SK-N-SH (cell line): ENCODE results near the gene CCDC71. TPM values are rescaled to one million over a fixed set of nuclear protein-coding genes. Genes with fewer than 3 reads are reported as not detected.

Experiments used
- CTCF ChIA-PET: fragments of 300-600, 350-600 bp; formaldehyde crosslinking; extraction: SDS; loops from one replicate; lab custom pipeline; 2021; lab: Yijun Ruan, JAX
- POLR2A ChIA-PET: fragments of 350-600 bp; sonication (Branson Sonifier 250); formaldehyde crosslinking; extraction: SDS; loops from one replicate; lab custom pipeline; 2020; ENCODE audit warnings: antibody characterized with exemption, inconsistent platforms; lab: Yijun Ruan, JAX
- DNase-seq: peaks from one replicate; pipeline ENCODE4 v3.0.0; 2012
- H2AFZ ChIP-seq: fragments of 200-600 bp; sonication (generic); 2 replicates; pipeline ENCODE4 v1.8.1; 2016; ENCODE audit warnings: antibody characterized with exemption, mild to moderate bottlenecking, low read depth
- H3F3A ChIP-seq: fragments of 200-600 bp; sonication (generic); replicated peaks from 2 replicates; pipeline ENCODE3; 2016; ENCODE audit warnings: antibody characterized with exemption, mild to moderate bottlenecking; ENCODE audit not compliant: insufficient read depth
- H3K27ac ChIP-seq, 2 experiments: fragments of 200-500 bp in 1 of 2; fragments of 200-600 bp in 1 of 2; sonication (Bioruptor generic) in 1 of 2; sonication (generic), shearing (Covaris generic) in 1 of 2; 2 replicates each; pipeline versions ENCODE4 v1.5.1 to v1.6.1; 2014 to 2016; ENCODE audit warnings: low read depth in 2 of 2, inconsistent platforms in 1 of 2, low read length in 1 of 2, mild to moderate bottlenecking in 1 of 2, mixed read lengths in 1 of 2
- H3K27me3 ChIP-seq: fragments of 200-600 bp; sonication (generic), shearing (Covaris generic); 2 replicates; pipeline ENCODE4 v1.6.1; 2016; ENCODE audit warnings: mixed run types; ENCODE audit not compliant: insufficient read depth
- H3K36me3 ChIP-seq, 2 experiments: fragments of 200-500 bp in 1 of 2; fragments of 200-600 bp in 1 of 2; sonication (Bioruptor generic) in 1 of 2; sonication (generic) in 1 of 2; replicated peaks in 1 of 2; 2 replicates each; pipeline versions ENCODE3 to v1.5.1; 2014 to 2016; ENCODE audit warnings: low read length in 1 of 2, mild to moderate bottlenecking in 1 of 2; ENCODE audit not compliant: insufficient read depth in 2 of 2, control insufficient read depth in 1 of 2
- H3K4me1 ChIP-seq, 2 experiments: fragments of 200-500 bp in 1 of 2; fragments of 200-600 bp in 1 of 2; sonication (Bioruptor generic) in 1 of 2; sonication (generic), shearing (Covaris generic) in 1 of 2; 2 replicates each; pipeline versions ENCODE4 v1.5.1 to v1.6.1; 2014 to 2016; ENCODE audit warnings: low read depth in 1 of 2, low read length in 1 of 2, mixed run types in 1 of 2; ENCODE audit not compliant: insufficient read depth in 2 of 2, control insufficient read depth in 1 of 2
- H3K4me2 ChIP-seq: fragments of 200-600 bp; sonication (generic), shearing (Covaris generic); 2 replicates; pipeline ENCODE4 v1.6.1; 2017; ENCODE audit warnings: mixed run types
- H3K4me3 ChIP-seq, 2 experiments: fragments of 200-500 bp in 1 of 2; fragments of 200-600 bp in 1 of 2; sonication (Bioruptor generic) in 1 of 2; sonication (generic), shearing (Covaris generic) in 1 of 2; 2 replicates each; pipeline versions ENCODE4 v1.5.1 to v1.8.1; 2014 to 2016; ENCODE audit warnings: low read depth in 2 of 2, inconsistent platforms in 1 of 2, low read length in 1 of 2, mild to moderate bottlenecking in 1 of 2, mixed read lengths in 1 of 2, moderate library complexity in 1 of 2
- H3K79me2 ChIP-seq: fragments of 200-600 bp; sonication (generic); 2 replicates; pipeline ENCODE4 v1.8.1; 2017; ENCODE audit warnings: mild to moderate bottlenecking; ENCODE audit not compliant: insufficient read depth
- H3K9ac ChIP-seq: fragments of 200-600 bp; sonication (generic); 2 replicates; pipeline ENCODE4 v1.6.1; 2017; ENCODE audit warnings: mixed run types
- H3K9me2 ChIP-seq: fragments of 200-600 bp; sonication (generic); 2 replicates; pipeline ENCODE4 v1.6.1; 2017; ENCODE audit warnings: mixed run types
- H3K9me3 ChIP-seq: fragments of 200-600 bp; sonication (generic); 2 replicates; pipeline ENCODE4 v1.6.1; 2017; ENCODE audit warnings: mixed run types, mild to moderate bottlenecking, moderate library complexity
- H4K20me1 ChIP-seq: fragments of 200-600 bp; sonication (generic); 2 replicates; pipeline ENCODE4 v1.6.1; 2017; ENCODE audit warnings: mild to moderate bottlenecking, mixed run types; ENCODE audit not compliant: insufficient read depth
- CHD2 ChIP-seq: fragments of 150-350 bp; IDR thresholded peaks from 2 replicates; pipeline ENCODE4 v1.6.1; 2018; ENCODE audit warnings: low read length; ENCODE audit not compliant: partially characterized antibody
- ELF1 ChIP-seq: IDR thresholded peaks from 2 replicates; pipeline ENCODE4 v1.4.0; 2012
- EP300 ChIP-seq, 2 experiments: IDR thresholded peaks; 2 replicates each; pipeline versions ENCODE4 v1.4.0 to v1.6.1; 2012; ENCODE audit warnings: borderline replicate concordance in 1 of 2, low read depth in 1 of 2, low read length in 1 of 2
- EZH2phosphoT487 ChIP-seq: fragments of 200-600 bp; sonication (generic); IDR thresholded peaks from 2 replicates; pipeline ENCODE4 v1.6.1; 2017; ENCODE audit warnings: low read depth, mixed run types, mild to moderate bottlenecking, antibody characterized with exemption, moderate library complexity, borderline replicate concordance
- FOSL2 ChIP-seq: IDR thresholded peaks from 2 replicates; pipeline ENCODE4 v1.4.0; 2012; ENCODE audit warnings: low read depth, mild to moderate bottlenecking, moderate library complexity, borderline replicate concordance
- FOXJ3 ChIP-seq: sonication (generic); formaldehyde crosslinking; IDR thresholded peaks from 2 replicates; pipeline ENCODE4 v1.5.1; 2020; ENCODE audit warnings: mild to moderate bottlenecking, missing genetic modification reagents
- FOXM1 ChIP-seq: IDR thresholded peaks from 2 replicates; pipeline ENCODE4 v1.4.0; 2012; ENCODE audit warnings: low read depth, mild to moderate bottlenecking
- MEF2A ChIP-seq: IDR thresholded peaks from 2 replicates; pipeline ENCODE4 v1.4.0; 2012; ENCODE audit warnings: low read depth, borderline replicate concordance
- MXI1 ChIP-seq: IDR thresholded peaks from 2 replicates; pipeline ENCODE4 v1.6.1; 2012; ENCODE audit warnings: mild to moderate bottlenecking, low read depth, low read length, improper control_type of control experiment
- RAD21 ChIP-seq: IDR thresholded peaks from 2 replicates; pipeline ENCODE4 v1.6.1; 2012; ENCODE audit warnings: mild to moderate bottlenecking, low read length
- WGBS: methylation state at CpG from one replicate; pipeline ENCODE4 v1.1.6; 2017; ENCODE audit warnings: low lambda C conversion rate; 5-methylcytosine and 5-hydroxymethylcytosine counted together
- polyA plus RNA-seq, 3 experiments: library from polyadenylated mRNA; depleted of rRNA; stranded (reverse); fragments of >200 nt; gene quantifications; 2 replicates each; pipeline ENCODE4 v1.2.3, GENCODE V29; 2012
- TF ChIP-seq, protein P1 (sequence below): fragments of 150-350 bp; IDR thresholded peaks from 2 replicates; pipeline ENCODE4 v1.6.1; 2016; ENCODE audit warnings: mild to moderate bottlenecking, low read depth, low read length
- TF ChIP-seq, protein P2 (sequence below): IDR thresholded peaks from 2 replicates; pipeline ENCODE4 v1.4.0; 2012; ENCODE audit warnings: low read depth, borderline replicate concordance
- TF ChIP-seq, protein P3 (sequence below): IDR thresholded peaks from 2 replicates; pipeline ENCODE4; 2012

Gene CCDC71
- polyA plus RNA-seq, 1 of the 3 experiments (the other 2 are of a cell fraction): 40.9 TPM

DNA sequence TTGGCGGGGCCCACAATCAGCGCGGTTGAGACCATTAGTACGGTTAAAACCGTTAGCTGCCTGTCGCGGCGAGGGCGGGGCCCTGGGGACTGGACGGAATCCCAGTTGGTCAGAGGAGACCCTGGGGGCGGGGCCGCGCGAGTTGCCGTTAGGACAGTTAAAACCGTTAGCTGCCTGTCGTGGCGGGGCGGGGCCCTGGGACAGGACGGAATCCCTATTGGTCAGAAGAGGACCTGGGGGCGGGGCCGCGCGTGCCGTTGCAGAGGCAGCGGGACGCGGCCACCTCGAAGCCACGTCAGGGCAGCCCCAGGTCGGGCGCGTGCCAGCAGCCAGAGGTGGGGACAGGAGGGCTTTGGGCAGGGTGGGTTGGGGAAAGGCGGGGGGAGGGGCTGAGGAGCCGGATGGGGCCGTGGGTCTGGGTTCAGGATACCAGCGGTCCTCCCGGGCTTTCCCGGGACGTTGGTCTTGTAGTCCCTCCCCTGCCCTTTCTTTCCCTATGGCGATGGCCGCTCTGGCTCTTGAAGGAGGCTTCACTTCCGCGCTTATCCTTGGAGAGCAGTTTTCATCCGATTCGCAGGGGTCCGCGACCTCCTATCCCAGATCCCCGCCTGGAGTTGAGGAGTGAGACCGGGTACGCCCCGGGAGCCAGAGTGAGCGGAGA is 33.2 kb upstream of the CCDC71 start:
- DNase-seq: peak; percentile 47
- Histone ChIP-seq H3K9me3 (no peaks in the 10 kb centered on the region), H2AFZ (no peak overlapping the region), H3K27me3 (no peaks in the 10 kb centered on the region), H3F3A (no peaks in the 10 kb centered on the region), H3K36me3 (no peaks in the 10 kb centered on the region), H3K27ac (no peak overlapping the region), H4K20me1 (no peaks in the 10 kb centered on the region), H3K4me3 (no peak overlapping the region), H3K9ac (no peak overlapping the region), H3K79me2 (no peaks in the 10 kb centered on the region), H3K4me1 (no peaks in the 10 kb centered on the region), H3K4me2 (no peak overlapping the region), H3K9me2 (no peaks in the 10 kb centered on the region)
- ChIA-PET CTCF (no interaction called here), POLR2A (no interaction called here)
- WGBS: 74% methylated on average over 22 of the region's 53 CpGs
- TF ChIP-seq FOSL2 (no peak), EZH2phosphoT487 (no peak), MXI1 (no peak), ELF1 (no peak)
- TF ChIP-seq, protein P1, sequence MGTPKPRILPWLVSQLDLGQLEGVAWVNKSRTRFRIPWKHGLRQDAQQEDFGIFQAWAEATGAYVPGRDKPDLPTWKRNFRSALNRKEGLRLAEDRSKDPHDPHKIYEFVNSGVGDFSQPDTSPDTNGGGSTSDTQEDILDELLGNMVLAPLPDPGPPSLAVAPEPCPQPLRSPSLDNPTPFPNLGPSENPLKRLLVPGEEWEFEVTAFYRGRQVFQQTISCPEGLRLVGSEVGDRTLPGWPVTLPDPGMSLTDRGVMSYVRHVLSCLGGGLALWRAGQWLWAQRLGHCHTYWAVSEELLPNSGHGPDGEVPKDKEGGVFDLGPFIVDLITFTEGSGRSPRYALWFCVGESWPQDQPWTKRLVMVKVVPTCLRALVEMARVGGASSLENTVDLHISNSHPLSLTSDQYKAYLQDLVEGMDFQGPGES: no peak
- TF ChIP-seq, protein P2, sequence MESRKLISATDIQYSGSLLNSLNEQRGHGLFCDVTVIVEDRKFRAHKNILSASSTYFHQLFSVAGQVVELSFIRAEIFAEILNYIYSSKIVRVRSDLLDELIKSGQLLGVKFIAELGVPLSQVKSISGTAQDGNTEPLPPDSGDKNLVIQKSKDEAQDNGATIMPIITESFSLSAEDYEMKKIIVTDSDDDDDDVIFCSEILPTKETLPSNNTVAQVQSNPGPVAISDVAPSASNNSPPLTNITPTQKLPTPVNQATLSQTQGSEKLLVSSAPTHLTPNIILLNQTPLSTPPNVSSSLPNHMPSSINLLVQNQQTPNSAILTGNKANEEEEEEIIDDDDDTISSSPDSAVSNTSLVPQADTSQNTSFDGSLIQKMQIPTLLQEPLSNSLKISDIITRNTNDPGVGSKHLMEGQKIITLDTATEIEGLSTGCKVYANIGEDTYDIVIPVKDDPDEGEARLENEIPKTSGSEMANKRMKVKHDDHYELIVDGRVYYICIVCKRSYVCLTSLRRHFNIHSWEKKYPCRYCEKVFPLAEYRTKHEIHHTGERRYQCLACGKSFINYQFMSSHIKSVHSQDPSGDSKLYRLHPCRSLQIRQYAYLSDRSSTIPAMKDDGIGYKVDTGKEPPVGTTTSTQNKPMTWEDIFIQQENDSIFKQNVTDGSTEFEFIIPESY: no peak

DNA sequence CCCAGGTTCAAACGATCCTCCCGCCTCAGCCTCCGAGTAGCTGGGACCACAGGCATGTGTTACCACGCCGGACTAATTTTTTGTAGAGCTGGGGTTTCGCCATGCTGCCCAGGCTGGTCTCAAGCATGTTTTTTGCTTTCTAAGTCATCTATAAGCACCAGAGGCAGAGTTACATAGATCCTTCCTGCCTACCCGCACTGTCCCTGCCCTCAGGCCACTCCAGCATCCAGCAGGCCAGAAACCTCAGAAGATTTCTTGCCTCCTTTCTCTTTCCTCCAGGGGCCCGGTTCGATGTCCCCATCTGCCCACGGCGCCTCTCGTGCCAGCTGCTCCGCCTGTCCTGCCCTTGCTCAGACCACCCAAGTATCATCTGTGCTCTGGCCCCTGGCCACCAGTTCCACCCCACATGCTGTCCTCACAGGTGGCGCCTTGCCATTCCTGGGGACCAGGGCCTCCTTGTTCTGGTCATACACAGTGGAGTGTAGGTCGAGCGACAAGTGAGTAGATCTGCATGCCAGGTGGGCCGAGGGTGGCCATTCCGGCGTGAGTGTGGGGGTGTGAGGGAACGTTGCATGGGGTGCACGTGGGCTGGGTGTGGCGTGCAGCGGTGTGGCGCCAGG is 32.6 kb upstream of the CCDC71 start:
- Histone ChIP-seq H3K27me3 (no peaks in the 10 kb centered on the region), H4K20me1 (no peaks in the 10 kb centered on the region), H3K9me2 (no peaks in the 10 kb centered on the region), H3K79me2 (no peaks in the 10 kb centered on the region), H3K27ac (no peak overlapping the region), H3K4me1 (no peaks in the 10 kb centered on the region), H3K4me2 (no peak overlapping the region), H2AFZ (no peak overlapping the region), H3K4me3 (no peak overlapping the region), H3K9ac (no peak overlapping the region), H3F3A (no peaks in the 10 kb centered on the region), H3K9me3 (no peaks in the 10 kb centered on the region), H3K36me3 (no peaks in the 10 kb centered on the region)
- WGBS: 83% methylated on average over 16 of the region's 24 CpGs
- no peak for TF ChIP-seq RAD21
- TF ChIP-seq ELF1: no peak
- TF ChIP-seq, protein P3, sequence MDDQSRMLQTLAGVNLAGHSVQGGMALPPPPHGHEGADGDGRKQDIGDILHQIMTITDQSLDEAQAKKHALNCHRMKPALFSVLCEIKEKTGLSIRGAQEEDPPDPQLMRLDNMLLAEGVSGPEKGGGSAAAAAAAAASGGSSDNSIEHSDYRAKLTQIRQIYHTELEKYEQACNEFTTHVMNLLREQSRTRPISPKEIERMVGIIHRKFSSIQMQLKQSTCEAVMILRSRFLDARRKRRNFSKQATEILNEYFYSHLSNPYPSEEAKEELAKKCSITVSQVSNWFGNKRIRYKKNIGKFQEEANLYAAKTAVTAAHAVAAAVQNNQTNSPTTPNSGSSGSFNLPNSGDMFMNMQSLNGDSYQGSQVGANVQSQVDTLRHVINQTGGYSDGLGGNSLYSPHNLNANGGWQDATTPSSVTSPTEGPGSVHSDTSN: no peak
- TF ChIP-seq FOXM1: no peak
- TF ChIP-seq MEF2A: no peak
- no peak for TF ChIP-seq CHD2
- TF ChIP-seq MXI1: no peak
- TF ChIP-seq, protein P2: no peak
- TF ChIP-seq EP300 (IDR thresholded peaks at IDR 0.05; ENCODE audit: borderline replicate concordance in 1 of 2, low read depth in 1 of 2, low read length in 1 of 2): no peak
- no peak for TF ChIP-seq FOXJ3 (CRISPR knock-in tag)
- ChIA-PET POLR2A (no interaction called here), CTCF (no interaction called here)
- DNase-seq: no peak
